RPMI8226 (cell line): Measurements from ENCODE around the gene TMEM116.

ENCODE experiments used
- DNase-seq: peaks from one replicate; pipeline ENCODE4 v3.0.0-alpha.2; 2015

TMEM116 gene

DNA sequence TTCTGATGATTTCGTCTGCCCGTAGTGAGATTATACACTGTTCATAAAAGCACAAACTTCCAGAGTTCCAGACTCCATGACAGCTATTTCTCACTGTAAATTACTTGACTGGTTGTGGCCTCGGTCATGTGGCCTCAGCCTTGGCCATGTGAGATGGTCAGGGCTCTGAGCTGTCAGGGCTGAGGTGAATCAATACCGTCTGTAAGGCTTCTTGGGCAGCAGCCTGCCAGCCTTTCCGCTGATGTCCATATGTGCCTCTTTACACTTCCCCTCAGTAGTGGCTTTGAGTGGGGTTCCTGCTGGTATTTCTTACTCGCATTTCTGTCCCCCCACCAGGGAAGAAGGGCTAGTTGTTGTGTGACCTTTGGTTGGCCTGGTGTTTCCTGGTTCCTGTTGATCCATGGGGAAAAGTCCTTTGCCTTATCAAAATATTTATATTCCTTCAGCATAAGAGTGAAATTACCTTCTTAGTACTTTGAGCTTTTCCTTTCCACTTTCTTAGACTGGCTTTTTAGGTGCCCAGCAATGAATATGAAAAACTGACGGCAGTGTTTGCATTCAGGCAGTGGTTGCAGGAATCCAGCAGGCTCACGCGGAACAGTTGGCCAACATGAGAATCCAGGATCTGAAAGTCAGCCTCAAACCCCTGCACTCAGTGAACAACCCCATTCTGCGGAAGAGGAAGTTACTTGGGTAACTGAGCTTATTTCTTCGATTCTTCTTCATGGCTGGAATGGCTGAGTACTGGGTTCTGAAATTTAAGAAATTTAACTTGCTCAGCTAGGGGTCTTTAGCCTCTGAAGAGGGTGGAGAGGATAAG, 124.8 kb downstream of the TMEM116 start:
- no peak for DNase-seq

DNA sequence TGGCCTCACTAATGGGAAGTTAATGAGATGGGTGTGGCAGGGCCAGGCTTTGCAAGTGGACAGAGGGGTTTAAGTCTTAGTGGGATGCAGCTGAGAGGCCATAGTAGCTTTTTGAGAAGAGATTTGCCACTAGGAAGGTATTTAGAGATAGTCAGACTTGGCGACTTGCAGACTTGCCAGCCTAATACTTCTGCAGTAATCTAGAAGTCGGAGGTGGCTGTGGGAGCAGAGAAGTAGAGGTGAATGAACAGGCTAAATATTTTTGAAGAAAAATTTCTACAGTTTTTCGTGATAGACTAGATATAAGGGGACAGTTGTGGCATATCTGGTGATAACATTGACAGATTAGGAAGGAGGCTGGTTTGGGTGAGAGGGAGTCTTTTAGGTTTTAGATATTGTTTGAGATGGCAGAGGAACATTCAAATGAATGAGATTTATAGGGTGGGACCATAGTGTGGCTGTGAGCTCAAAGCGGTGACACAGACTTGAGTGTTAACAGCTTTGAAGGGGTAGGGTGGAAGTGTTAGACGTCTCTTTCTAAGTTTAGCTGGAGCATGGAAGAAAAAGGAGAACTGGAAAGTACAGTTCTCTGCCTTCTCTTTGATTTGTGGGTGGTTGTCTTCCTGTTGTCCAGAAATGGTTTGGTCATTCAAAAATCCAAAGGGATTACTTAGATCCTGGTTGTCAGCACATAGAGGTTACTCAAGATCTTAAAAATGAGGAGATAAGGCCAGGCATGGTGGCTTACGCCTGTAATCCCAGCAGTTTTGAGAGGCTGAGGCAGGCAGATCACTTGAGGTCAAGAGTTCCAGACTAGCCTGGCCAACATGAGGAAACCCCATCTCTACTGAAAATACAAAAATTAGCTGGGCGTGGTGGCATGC, 126.1 kb downstream of the TMEM116 start:
- no peak for DNase-seq

DNA sequence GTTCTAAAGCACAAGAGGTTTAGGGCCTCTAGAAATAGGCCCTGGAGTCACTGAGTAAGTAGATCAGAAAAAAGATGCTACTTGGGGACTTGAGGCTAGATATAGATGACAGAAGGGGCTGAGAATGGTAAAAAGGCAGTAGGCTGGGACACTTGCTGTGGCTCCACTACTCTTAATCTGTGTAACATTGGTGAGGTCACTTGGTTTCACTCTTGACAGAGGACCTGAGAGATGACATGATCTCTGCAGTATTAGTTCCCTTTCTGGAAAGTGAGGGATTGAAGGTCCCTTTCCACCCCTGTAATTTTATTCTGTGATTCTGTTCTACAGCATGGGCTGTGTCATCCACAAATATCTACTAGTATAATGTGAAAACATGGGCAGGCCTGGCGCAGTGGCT, 131.2 kb downstream of the TMEM116 start:
- DNase-seq, result no peak
